ENCODE results near the gene SPAG9. TPM values are rescaled to one million over a fixed set of nuclear protein-coding genes. Genes with fewer than 3 reads are reported as not detected.
A peak's percentile ranks its signal among the peaks of the same experiment; 100 is the strongest.
"Not testable (repeated sequence)": the region's sequence is repeated elsewhere in the genome, so short reads cannot be mapped to it uniquely, and the experiment has no call there.

The SPAG9 gene
- total RNA-seq, 2 donors from 2014 or later, result 88.4 to 126 TPM

DNA sequence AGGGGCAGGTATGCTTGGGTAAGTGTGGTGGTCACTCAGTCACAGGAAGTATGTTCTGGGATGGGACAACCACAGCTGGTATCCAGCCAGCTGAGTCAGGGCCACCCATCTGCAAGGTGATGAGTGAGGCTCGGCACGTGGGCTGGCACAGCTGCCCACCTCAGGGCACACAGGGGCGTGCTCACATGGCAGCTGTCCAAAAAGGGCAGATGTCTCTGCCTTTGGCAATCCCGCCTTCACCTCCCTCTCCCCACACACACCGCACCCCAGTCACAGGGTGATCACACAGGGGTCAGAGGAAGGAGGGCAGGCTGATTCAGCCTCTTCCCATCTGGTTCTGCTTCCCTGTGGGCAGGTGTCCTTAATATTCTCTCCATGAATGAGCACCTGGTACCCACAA is 168.7 kb downstream of the SPAG9 start:
- DNase-seq (ENCODE audit: low spot score), result peak; percentile 79
- intact Hi-C loops (cut with DNase I), result loop anchor here in 1 of 2 donors (5.0 kb wide), 1 partner anchor 100 kb away; no protein-coding TSS in a partner anchor

DNA sequence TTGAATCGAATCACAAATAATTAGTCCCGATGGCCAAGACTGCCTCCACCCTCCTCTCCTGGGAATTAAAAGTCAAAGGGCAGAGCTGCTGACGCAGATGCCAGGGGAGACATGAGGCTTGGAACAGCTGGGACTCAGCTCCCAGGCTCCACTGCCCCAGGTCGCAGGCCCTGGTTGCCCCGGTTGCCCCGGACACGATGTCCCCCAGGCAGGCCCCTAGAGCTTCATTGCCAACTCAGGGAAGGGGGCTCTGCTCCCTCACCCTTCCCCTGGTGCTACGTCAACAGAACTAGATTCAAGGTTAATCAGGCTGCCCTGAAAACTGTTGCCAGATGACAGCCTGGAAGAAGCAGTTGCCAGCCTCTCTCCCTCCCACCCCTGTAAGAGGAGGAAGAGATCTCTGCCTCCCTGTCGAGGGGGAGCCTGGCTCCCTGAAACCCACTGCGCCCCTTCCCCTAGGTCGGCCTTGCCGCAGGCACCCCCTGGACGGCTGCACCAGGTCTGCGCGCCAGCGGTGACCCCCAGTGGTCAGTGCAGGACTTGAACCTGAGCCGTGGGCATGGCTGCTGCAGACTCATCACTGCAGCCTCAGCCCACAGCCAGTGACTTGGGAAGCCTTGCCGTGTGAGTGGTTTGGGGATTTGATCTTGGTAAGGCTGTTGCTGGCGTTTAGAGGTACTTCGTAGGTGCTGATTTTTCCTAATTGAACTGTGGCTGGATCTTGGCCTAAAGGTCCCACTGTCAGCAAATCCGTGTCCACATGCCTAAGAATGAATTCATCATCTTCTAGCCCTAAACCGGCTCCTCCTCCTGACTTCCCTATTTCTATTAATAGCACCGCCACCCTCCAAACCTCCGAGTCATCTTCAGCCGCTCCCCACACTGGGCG is 170.4 kb downstream of the SPAG9 start:
- intact Hi-C loops (cut with DNase I), result loop anchor here (1.0 to 5.0 kb wide), 3 partner anchors 83 to 98 kb away; partner anchors contain the start of gene TOB1 (in 1 of the 2)
- DNase-seq (ENCODE audit: low spot score), result peak; percentile 91

DNA sequence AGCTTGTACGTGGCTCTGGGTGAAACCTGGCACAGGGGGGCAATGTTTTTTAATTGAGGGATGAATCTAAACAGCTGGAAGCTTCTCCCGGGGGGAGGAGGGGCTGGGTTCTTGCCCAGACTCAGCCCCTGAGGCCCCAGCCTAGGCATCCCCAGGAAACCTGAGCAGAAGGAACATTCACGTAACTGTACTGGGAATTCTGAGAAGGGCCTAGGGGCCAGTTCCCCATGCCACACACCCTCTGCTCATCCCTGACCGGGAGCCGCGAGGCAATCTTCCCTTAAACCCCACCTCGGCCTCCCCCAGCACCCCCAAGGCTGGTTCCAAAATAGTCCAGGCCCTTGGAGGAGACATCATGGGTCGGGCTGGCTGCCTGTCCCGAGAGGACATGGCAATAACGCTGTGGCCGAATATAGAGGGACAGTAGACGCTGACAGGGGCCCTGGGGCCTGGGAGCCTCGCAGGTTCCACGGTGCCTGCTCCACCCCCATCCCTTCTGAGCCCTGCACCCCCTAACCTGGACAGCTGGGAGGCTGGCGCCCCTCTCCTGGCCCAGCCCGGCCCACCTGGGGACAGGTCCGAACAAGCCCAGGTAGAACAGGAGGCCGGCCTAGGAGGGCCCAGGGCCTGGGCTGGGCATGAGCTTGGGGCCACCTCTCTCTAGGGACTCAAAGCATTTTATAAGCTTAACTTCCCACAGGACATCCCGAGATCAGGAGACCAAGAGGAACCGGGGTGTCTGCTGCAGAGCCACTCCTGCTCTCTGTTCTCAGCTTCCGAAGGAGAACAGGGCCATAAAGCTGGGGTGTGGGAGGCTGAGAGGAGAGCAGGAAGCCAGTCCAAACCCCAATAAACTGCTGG is 171.3 kb downstream of the SPAG9 start:
- intact Hi-C loops (cut with DNase I), result no loop called here
- peak; percentile 76 for DNase-seq (ENCODE audit: low spot score)

DNA sequence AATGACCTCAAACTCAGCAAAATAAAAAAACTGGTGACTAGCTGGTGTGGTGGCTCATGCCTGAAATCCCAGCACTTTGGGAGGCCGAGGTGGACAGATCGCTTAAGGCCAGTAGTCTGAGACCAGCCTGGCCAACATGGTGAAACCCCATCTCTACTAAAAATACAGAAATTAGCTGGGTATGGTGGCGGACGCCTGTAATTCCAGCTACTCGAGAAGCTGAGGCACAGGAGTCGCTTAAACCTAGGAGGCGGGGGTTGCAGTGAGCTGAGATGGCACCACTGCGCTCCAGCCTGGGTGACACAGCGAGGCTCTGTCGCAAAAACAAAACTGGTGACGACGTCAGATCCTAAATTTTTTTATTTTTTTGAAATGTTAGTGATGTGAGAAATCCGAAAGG is 172.0 kb downstream of the SPAG9 start:
- intact Hi-C loops (cut with DNase I), result no loop called here

DNA sequence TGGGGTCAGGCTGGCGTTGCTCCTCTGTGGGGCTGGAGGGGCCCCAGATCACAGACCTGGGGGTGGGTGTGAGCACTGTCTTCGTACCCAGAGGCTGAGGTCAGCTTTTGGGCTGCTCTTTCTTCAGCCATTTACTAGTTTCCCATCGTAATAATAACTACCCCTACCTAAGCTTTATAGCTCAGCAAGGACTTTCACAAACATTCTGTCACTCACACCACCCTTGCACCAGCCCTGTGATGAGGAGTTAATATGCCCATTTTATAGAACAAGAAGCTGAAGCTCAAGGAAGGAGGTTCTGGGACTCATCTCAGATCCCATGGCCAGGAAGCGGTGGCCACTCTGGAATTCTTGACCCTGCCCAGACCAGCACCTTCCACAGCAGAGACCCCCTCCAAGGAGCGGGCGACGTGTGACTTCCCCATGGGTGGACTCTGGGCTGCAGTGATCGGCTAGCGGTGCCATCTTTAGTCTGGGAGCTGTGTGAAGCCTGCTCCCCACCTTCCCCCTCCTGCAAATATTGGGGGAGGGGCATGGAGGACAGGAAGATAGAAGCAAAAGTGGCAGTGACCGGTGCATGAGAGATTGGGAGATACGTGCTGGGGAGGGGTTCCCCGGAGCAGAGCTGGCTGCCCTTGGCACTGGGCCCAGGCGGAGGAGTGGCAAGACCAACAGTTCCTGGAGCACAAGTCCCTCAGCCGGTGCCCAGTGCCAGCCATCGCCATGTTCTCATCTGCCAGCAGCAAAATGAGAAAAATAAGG is 172.7 kb downstream of the SPAG9 start:
- intact Hi-C loops (cut with DNase I), result no loop called here
- peak; percentile 88 for DNase-seq (ENCODE audit: low spot score)

More for the DNA sequence above, 172.0 kb downstream of the SPAG9 start:
- peak; percentile 75 for DNase-seq (ENCODE audit: low spot score)

DNA sequence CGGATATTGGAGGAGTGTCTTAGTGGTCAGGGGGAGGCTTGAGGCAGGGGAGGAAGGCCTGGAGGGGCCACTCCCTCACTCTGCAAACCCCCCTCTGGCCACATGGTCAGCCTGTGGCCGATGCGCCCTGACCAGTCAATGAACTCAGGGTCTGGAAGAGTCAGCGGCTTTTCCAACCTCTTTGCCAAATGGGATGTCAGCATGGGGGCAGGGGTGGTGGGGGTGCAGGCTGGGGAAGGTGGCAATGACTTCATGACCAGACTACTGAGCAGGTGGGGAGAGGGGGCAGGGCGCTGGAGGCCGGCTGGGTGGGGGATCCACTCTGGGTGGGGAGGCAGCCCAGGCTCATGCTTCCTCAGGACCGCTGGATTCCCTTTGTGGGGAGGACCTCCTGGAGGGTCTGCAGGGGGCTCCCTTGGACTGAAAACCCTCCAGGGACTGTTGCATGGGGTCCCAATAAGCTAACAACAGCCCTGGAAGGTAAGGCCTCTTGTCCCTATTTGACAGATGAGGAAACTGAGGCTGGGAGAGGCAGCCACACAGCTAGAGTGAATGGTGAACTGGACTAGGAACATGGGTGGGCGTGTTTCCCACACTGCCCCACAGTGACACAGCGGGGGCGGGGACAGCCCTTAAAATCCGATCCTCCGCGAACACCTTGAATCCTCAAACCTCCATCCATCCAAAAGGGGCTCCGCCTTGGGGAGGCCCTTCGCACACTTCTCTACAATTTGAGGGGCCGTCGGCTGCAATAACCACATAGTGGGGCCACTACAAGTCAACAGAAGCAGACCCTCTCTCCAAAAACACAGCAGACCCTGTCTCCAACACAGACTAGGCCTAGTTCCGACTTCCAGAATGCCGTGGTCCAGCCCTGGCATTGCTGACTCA is 173.5 kb downstream of the SPAG9 start:
- DNase-seq (ENCODE audit: low spot score), result peak; percentile 48
- intact Hi-C loops (cut with DNase I), result no loop called here

DNA sequence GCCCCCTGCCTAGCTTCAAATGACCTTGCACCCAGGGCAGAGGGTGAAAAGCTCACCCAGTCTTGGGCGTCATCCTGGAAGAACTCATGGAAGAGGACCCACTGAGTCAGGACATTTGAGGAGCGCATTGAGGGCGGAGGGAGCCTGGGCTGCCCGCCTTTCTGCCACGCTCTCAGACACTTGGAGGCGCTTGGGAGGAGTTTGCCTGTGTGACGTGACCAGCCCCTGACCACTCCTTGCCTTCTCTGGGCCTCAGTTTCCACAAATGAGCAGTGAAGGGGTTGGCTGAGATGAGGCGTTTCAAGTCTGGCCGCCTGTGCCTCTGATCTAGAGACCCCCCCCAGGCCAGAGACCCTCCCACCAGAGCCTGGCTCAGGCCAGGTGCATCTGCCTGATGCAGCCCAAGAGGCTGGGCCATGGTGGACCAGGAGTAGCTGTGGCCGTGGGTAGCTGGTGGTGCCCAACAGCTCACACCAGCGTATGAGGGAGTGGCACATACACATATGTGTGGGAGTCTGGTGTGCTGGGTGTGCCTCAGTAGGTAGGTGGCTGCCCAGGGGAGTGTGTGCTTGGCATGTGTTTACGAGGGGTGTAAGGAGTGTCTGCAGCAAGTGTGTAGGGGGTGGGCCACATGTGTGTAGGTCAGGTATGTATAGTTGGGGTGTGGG is 174.3 kb downstream of the SPAG9 start:
- DNase-seq (ENCODE audit: low spot score), result peak; percentile 58
- intact Hi-C loops (cut with DNase I), result no loop called here

DNA sequence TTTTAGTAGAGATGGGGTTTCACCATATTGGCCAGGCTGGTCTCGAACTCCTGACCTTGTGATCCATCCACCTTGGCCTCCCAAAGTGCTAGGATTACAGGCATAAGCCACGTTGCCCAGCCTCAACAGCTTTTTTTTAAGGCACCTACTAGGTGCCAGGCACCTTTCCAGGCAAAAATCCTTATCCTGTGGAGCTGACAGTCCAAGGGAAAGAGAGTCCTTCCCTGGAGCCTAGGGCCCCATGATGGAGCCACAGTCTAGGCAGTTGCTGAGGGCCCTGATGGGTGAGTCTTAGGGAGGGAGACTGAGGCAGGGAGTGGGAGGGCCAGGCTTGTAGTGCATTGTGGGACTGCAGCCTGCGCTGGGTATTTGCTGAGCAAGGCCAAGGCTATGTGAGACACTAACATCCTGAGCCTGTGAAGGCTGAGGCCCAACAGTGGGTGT is 174.9 kb downstream of the SPAG9 start:
- intact Hi-C loops (cut with DNase I), result no loop called here
- no peak for DNase-seq (ENCODE audit: low spot score)

DNA sequence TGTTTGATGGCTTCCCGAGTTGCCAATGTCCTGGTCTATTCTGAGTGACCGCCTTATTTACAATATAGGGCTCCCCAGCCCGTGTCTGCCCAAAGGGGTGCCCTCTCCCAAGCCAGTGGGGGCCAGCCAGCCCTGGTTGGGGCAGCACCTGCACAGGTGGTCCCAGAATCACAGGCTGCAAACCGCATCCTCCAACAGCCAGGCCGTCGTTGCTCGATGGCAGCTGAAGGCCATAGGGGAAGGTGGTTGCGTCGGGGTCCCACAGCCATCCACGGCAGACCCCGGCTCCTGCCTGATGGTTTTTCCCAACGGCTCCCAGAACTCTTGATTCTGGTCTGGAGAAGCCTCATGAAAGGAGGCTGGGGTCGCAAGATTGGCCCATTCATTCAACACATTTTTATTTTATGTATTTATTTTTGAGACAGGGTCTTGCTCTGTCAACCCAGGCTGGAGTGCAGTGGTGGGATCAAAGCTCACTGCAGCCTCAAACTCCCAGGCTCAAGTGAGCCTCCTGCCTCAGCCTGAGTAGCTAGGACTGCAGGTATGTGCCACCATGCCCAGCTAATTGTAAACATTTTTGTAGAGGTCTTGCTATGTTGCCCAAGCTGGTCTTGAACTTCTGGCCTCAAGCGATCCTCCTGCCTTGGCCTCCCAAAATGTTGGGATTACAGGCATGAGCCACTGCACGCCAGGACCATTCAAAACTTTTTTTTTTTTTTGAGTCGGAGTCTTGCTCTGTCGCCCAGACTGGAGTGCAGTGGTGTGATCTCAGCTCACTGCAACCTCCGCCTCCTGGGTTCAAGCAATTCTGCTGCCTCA is 175.6 kb downstream of the SPAG9 start:
- intact Hi-C loops (cut with DNase I), result no loop called here
- peak; percentile 16 for DNase-seq (ENCODE audit: low spot score)

DNA sequence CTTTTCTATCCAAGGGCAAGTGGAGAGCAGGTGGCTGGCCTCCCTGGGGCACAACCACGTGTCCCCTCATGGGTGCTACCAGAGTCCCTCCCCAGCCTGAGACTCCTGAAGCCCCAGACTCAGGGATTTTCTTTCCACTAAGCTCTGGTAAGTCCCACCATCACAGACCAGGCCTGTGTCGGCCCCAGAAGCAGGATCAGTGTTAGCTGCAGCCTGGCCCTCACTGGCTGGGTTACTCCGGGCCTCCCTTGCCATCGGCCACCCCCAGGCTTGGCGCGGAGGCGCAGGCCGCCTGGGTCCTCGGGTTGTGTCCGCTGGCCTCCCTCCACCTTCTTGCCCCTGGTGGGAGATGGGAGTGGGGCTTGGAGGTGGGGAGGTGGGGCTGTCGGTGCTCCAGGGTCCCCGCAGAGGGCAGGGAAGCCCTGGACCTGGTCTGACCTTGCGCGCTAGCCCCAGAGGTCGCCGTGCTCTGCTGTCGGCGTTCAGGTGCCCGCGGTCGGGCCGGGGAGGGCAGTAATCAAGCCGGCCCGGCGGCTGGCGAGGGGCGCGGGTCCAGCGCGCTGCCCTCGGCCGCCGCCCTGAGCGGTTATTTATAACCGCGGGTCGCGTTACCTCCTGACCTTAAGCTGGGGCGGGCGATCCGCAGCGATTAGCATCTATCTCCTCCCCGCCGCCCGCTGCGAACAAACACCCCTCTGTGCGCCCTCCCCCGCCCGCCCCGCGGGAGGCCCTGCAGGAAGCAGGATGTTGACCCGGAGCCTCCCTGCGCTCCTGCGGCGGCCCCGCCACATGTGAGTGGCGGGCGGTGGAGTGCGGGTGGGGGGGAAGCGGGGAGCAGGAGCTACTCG is 176.4 kb downstream of the SPAG9 start:
- intact Hi-C loops (cut with DNase I), result no loop called here
- peak; percentile 92 for DNase-seq (ENCODE audit: low spot score)

DNA sequence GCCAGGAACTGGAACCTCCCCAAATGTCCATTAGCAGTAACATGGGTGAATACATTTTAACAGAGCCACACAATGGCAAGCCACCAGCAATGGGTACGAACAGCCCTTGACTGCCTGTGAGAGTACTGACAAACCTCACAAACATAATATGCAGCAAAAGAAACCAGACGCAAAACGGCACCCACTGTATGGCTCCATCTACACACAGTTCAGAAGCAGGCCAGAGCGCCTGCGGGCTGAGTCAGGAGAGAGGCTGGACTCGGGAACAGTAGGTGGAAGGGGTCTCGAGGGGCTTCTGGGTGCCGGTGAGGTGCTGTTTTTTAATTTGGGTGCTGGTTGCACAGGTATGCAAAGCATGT is 177.1 kb downstream of the SPAG9 start:
- peak; percentile 38 for DNase-seq (ENCODE audit: low spot score)
- intact Hi-C loops (cut with DNase I), result no loop called here

DNA sequence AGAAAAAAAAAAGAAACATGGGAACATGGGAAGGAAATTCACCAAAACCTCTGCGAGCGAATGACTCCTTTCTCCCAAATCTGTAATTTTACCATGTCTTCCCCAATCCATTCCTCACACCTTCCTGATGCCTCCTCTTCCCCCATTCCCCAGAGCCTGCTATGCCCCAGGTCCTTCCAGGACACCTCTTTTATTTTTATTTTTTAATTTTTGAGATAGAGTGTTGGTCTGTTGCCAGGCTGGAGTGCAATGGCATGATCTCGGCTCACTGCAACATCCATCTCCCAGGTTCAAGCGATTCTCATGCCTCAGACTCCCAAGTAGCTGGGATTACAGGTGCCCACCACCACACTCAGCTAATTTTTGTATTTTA is 179.0 kb downstream of the SPAG9 start:
- intact Hi-C loops (cut with DNase I); DNase-seq (ENCODE audit: low spot score): not testable (repeated sequence)

DNA sequence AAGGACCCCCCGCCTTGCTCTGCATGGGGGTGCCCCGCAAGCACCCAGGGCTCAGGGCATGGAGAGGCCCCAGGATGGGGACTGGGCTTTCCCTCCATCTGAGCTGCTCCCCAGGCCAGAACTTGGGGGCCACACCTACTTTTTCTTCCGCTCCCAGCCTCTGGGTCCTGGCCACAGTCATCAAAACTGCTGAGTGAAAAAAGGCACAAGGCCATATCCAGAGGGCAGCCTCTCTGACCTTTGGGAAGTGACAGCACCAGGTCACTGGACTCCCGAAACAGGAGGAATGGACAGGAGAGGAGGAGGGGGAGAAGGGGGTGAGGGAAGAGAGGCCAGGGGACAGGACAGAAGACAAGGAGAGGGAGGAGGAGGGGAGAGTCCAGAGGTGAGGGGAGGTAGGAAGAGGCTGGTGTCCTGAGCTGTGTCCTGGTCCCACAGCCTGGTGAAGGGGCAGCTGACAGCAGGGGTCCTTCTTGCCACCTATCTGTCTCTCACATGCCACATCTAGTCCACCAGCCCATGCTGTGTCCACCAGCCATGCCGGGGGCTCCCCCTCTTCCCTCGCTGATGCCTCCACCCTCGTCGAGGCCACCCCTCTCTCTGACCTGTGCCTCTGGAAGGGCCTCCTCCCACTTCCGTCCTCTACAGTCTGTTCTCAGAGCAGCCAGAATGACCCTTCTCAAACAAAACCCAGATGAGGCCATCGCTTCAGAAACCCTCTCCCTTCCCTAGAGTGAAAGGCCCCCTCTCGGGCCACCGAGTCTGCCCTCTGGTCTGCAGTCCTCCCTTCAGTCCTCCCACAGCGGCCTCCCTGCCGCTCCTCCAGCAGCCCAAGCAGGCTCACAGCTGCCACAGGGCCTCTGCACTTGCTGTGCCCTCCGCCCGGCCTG is 180.6 kb downstream of the SPAG9 start:
- DNase-seq (ENCODE audit: low spot score), result peak; percentile 74
- intact Hi-C loops (cut with DNase I), result no loop called here

DNA sequence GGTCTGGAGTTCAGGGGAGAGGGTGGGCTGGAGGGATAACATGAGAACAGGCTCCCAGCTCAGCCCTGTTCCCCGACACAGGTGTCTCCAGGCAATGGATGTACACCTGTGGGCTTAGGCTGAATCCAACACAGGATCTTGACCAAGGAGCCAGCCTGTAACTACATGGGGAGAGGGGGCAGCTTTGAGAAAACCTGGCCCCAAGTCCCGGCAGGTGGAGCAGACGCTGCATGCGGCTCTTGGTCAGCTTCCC is 181.2 kb downstream of the SPAG9 start:
- intact Hi-C loops (cut with DNase I), result no loop called here
- peak; percentile 62 for DNase-seq (ENCODE audit: low spot score)

DNA sequence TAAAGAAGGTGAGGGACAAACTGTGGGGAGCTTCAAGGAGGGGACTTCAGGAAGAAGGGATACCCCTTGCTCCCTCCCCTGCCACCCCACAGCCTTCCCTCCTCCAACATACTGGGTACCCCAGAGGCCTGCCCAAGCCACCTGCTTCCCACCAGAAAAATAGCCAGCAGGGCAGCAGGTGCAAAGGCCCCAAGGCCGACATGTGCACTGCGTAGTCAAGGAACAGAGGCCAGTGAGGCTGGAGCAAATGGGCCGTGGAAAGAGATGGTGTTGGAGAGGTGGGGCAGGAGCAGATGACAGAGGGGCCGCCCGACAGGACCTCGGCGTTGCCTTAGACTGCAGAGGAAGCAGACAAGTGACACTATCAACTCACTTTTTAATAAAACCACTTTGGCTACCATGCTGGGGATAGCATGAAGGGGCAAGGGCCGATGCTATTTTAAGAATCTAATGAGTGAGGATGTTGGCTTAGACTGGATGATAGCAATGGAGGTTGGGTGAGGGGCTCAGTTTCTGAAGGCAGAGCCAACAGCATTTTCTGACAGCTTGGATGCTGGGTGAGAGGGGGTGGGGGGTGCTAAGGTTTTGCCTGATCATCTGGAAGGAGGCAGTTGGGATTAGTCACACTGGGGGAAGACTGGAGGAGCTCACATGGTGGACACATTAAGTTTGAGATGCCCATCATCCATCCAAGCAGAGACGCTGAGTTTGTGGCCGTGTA is 181.7 kb downstream of the SPAG9 start:
- intact Hi-C loops (cut with DNase I), result no loop called here
- peak; percentile 65 for DNase-seq (ENCODE audit: low spot score)

Measured in posterior vena cava (tissue), 2 donors.